ENCODE data around the gene TUSC2. TPM values are rescaled to one million over a fixed set of nuclear protein-coding genes. Genes with fewer than 3 reads are reported as not detected.

TUSC2 gene
- total and polyA plus RNA-seq, 2 of the 8 experiments (the other 6 are each of a cell fraction or from before 2014, with no cell fraction given) = 33.3 to 65.4 TPM

GRCh38 chr3:50357481-50357880 is 29.5 kb upstream of the TUSC2 start (continued):
- no peak for TF ChIP-seq FOSL1 (IDR thresholded peaks at IDR 0.05; ENCODE audit: insufficient read depth, low read depth, low read length)
- TF ChIP-seq E2F6 (IDR thresholded peaks at IDR 0.05) = no peak
- no peak for TF ChIP-seq TCF12 (IDR thresholded peaks at IDR 0.05; ENCODE audit: low read depth, low read length)
- TF ChIP-seq ASH2L (IDR thresholded peaks at IDR 0.05; ENCODE audit: low read length) = no peak
- no peak for TF ChIP-seq CHD2 (IDR thresholded peaks at IDR 0.05; ENCODE audit: low read length)
- no peak for TF ChIP-seq SIN3A (conservative IDR thresholded peaks at IDR 0.05 in 1 of 2, IDR thresholded peaks at IDR 0.05 in 1 of 2; ENCODE audit: low read depth in 1 of 2, low read length in 2 of 2)
- no peak for TF ChIP-seq POLR2AphosphoS5 (IDR thresholded peaks at IDR 0.05; ENCODE audit: low read depth, low read length)
